GM21737 (cell line): ENCODE results near the gene CCL21.

Experiments
- ATAC-seq: cut with Tn5 transposase; IDR thresholded peaks from one replicate; pipeline ENCODE4 v1.9.1; 2021; ENCODE audit warnings: mild to moderate bottlenecking, moderate library complexity; ENCODE audit not compliant: unreplicated experiment

CCL21 gene

GRCh38 chr9:34709196-34709978 is 549 bp downstream of the CCL21 start:
- no peak for ATAC-seq

GRCh38 chr9:34707130-34707529 is 2.8 kb downstream of the CCL21 start:
- ATAC-seq: no peak

- ATAC-seq: peak; percentile 81
Observed at GRCh38 chr9:34701769-34702736, 7.9 kb downstream of the CCL21 start.

GRCh38 chr9:34701023-34701768 is 8.7 kb downstream of the CCL21 start:
- ATAC-seq: no peak

GRCh38 chr9:34694811-34695210 is 15.1 kb downstream of the CCL21 start:
- no peak for ATAC-seq

- no peak for ATAC-seq
Observed at GRCh38 chr9:34693560-34693959, 16.4 kb downstream of the CCL21 start.

GRCh38 chr9:34691936-34692315 is 18.0 kb downstream of the CCL21 start:
- ATAC-seq: no peak

- ATAC-seq: no peak
Observed at GRCh38 chr9:34690983-34691935, 18.7 kb downstream of the CCL21 start, which contains the start of gene CCL19. TSS of gene CCL19 (minus strand) at chr9:34691276. CDS start at chr9:34691139, 137 bp downstream.

GRCh38 chr9:34689512-34689911 is 20.4 kb downstream of the CCL21 start:
- ATAC-seq: no peak

GRCh38 chr9:34689116-34689470 is 20.8 kb downstream of the CCL21 start:
- no peak for ATAC-seq

GRCh38 chr9:34688329-34689115 is 21.4 kb downstream of the CCL21 start:
- ATAC-seq: no peak

GRCh38 chr9:34687276-34688030 is 22.5 kb downstream of the CCL21 start:
- no peak for ATAC-seq

GRCh38 chr9:34686732-34687131 is 23.2 kb downstream of the CCL21 start:
- no peak for ATAC-seq

- ATAC-seq: no peak
Observed at GRCh38 chr9:34686231-34686630, 23.7 kb downstream of the CCL21 start.

- no peak for ATAC-seq
Observed at GRCh38 chr9:34685591-34685990, 24.3 kb downstream of the CCL21 start.

GRCh38 chr9:34684816-34685215 is 25.1 kb downstream of the CCL21 start:
- ATAC-seq: no peak

- ATAC-seq: no peak
Observed at GRCh38 chr9:34684145-34684544, 25.8 kb downstream of the CCL21 start.

GRCh38 chr9:34675869-34676268 is 34.1 kb downstream of the CCL21 start:
- no peak for ATAC-seq
